ENCODE results near the gene UQCR10.

UQCR10 gene

DNA sequence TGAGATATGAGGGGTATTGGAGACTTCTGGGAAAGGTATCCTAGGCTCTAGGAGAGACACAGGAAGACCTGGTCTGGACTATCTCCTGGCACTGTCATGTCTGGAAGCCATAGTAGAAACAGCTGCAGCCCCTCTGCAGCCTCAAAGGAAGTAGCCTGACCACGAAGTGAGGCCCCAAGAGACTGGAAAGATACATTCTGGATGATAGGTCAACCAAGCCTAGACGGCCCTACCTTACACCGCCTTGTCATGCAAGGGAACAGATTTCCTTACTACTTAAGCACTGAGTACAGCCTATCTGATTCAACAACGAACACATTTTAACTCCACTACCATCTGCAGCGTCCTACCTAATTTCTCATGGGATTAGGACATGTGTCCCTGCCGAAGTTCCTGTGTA is 31.1 kb downstream of the UQCR10 start:
- DNase-seq (ENCODE audit: low read depth in 3 of 3) = no peak

DNA sequence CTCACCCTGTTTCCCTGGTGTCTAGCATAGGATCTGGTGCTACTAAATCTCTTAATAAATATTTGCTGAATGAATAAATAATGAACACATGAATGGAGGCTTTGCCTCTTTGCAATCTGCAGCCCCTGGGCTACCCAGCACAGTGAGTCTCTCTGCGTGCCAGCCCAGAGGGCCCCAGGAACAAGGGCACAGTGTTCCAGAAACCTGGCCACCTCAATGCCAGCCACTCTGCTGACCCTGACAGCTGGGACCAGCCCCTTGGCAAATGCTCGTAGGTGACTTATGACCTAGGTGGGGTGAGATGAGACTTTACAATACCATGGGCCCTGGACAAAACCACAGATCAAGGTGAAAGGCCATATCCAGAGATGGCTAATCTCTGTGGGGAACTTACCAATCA is 31.6 kb downstream of the UQCR10 start:
- DNase-seq (ENCODE audit: low read depth in 3 of 3) = no peak

DNA sequence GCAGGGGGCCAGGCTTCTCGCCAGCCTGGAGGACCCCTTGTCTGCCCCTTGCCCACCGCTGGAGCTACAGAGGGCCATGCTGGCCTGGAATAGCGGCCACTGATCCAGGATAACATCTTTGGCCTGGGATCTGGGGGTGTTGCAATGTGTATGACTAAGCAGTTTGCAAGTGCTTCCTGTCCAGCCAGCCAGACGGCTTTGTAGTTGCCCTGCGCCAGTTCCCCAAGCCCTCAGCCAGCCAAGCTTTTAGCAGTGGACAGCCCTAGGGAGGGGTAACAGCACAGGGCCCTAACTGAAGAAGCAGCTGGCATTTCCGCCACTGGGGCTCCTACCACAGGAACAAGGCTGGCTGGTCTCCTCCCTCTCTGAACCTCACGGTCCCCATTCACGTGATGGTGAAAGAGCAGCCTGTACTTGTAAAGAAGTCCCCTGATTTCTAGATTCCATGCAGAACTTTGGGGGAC is 32.1 kb downstream of the UQCR10 start:
- no peak for DNase-seq (ENCODE audit: low read depth in 3 of 3)

DNA sequence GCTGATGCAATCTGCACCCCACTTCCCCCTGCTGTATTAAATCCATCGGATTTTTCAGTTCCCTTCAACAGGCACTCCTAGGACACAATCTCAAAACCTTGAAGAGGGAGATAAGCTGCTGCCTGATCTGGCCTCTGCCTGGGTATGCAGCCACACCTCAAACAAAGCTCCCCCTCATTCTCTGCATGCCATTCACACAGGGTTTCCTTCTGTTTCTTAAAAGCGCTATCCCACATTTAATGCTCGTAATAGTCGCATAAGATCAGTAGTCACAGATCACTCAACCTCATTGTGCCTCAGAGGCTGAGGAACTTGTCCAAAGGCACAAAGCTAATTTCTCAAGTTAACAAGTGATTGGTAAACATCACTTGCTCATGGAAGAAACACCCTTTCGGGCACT is 34.0 kb downstream of the UQCR10 start:
- DNase-seq (ENCODE audit: low read depth in 3 of 3) = no peak

DNA sequence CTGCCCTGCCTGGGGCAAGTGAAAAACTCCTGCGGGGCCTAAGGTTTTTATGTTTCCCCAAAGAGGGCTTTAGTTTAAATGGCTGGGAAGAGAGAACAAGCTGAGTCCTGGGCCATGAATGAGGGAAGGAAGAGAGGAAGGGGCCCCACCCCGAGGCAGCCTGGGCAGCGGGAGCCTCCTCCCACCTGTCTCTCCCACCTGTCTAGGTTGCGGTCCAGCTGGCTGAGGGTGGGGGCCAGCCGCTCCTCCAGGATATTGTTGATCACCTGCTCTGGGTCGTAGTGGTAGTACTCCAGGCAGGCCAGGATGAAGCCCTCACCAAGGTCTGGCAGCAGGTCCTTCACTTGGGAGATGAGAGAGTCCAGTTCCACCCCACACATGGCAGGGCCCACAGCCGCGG is 34.6 kb downstream of the UQCR10 start:
- DNase-seq (ENCODE audit: low read depth in 3 of 3) = no peak

DNA sequence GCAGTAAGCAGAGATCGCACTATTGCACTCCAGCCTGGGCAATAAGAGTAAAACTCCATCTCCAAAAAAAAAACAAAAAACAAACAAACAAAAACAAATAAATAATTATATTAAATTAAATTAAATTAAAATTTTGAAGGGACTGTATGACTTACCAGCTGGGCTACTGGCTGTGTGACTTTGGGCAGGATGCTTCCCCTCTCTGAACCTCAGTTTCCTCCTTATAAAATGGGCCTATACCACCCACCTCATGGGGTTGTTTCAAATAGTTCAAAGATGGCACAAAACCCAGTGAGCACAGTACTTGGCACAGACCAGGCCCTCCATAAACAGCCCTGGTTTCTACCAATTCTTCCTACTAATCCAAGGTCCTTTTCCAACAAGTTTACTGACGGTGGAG is 36.0 kb downstream of the UQCR10 start:
- no peak for DNase-seq (ENCODE audit: low read depth in 3 of 3)

DNA sequence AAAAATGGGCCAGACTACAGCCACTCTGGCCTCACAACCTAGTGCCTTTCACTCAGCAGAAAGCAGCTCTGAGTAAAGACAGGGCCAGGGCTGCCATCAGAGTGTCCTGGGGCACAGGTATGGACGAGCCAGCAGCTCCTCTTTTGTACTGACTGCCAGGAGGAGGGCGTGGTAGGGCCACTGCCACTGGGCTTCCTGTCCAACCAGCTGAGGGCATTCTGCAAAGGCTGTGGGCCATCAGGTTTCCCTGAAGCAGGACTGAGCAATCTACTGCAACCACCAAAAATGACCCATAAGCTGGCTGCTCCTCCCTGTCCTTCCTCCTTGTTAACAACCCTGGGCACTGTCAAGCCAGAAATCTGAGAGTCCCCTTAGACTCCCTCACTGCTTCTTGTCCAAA is 37.8 kb downstream of the UQCR10 start:
- no peak for DNase-seq (ENCODE audit: low read depth in 3 of 3)

DNA sequence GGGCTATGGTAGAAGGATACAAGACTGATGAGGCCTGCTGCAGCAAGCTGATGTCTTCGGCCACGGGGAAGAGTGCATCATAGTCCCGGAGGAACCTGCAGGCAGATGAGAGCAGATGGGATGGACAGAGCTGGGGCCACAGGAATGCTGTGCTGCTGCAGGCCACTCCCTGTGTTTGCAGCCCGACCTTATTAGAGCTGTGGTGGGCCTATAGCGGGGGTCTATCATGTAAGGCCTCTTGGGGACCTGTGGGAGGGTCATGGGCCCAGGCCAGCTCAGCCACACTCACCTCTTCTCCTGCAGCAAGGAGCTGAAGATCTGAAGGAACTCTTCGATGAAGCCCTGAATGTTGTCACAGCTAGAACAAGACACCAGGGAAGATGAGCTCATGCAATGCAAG is 39.0 kb downstream of the UQCR10 start:
- no peak for DNase-seq (ENCODE audit: low read depth in 3 of 3)

DNA sequence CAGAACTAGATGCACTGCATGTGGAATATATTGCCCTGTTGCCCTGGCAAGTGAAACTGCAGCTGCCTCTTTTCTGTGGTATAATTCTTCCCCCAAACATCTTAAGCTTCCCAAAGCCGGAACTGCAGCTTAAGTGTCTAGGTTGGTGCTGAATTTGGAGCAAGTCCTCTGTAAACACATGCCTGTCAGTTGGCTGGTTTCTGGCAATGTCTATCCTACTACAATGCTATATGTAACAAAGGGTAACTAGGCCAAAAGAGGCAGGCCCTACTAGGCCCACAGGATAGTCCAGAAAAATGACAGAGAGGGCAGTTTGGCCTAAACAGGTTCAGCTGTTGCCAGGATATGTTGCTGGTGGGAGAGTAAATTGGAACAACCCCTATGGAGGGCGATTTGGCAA is 43.0 kb downstream of the UQCR10 start:
- no peak for DNase-seq (ENCODE audit: low read depth in 3 of 3)

DNA sequence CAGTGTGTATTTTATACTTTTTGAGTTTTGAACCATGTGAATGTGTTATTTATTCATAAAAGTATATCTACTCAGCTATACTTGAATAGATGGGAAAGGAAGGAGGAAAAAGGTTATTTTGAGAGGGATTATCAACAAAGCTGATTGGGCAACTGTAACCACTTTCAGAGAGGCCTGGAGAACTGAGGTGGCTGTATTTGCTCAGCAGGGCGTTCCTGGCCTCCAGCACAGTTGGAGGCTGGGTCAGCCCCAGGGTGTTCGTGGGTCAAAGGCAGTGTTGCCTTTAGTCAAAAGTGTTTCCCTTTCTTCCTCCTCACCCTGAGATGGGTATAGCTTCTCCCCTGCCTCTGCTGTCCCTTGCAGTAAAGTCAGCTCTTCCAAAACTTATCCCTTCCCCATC is 44.2 kb downstream of the UQCR10 start:
- DNase-seq (ENCODE audit: low read depth in 3 of 3) = no peak

DNA sequence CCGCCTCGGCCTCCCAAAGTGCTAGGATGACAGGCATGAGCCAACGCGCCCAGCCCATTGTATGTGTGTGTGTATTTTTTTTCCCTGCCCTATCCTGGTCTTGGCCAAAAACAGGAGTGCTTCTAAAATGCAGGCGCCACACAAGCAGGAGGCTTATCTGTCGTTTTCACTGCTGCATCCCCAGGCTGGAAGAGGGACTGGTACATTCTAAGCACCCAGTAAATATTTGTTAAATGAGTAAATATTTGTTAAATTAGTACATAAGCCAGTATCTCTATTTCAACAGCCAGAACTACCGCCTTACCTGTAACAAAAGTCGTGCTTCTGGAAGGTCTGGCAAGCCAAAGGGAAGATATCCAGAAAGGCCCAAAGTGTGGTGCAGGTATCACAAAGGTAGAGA is 46.0 kb downstream of the UQCR10 start:
- DNase-seq (ENCODE audit: low read depth in 3 of 3) = no peak

DNA sequence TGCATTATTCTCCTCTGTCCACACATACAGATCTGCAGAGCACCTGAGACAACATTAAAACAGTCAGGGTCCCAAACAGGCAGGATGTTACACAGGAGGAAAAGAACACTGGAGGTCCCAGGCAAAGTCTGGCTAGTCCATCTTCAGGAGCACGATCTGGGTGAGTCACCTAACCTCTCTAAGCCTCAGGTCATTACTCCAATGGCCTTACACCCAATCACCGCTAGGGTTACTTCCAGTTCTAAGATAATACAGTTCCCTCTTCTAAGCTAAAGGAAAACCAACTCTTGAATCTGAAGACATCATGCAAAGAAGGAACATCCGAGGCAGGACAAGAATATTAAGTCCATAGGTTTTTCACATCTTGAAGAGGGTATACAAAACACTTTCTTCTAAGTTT is 46.4 kb downstream of the UQCR10 start:
- DNase-seq (ENCODE audit: low read depth in 3 of 3) = no peak

DNA sequence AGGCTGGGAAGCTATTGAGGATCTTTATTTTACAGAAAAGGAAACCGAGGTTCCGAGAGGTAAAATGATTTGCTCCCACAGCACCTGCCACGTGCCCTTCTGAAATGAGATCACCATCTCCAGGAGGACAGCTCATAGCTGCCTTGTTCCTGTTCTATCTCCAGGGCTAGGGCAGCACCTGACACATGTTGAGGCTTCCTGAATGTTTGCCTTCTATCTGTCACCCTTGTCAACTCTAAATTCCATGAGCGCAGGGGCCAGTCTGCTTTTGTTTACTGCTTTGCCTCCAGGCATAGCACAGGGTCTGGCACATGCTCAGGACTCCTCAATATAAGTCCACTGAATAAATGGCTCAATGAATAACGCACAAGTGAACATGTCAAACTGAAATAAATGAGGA is 46.8 kb downstream of the UQCR10 start:
- no peak for DNase-seq (ENCODE audit: low read depth in 3 of 3)

DNA sequence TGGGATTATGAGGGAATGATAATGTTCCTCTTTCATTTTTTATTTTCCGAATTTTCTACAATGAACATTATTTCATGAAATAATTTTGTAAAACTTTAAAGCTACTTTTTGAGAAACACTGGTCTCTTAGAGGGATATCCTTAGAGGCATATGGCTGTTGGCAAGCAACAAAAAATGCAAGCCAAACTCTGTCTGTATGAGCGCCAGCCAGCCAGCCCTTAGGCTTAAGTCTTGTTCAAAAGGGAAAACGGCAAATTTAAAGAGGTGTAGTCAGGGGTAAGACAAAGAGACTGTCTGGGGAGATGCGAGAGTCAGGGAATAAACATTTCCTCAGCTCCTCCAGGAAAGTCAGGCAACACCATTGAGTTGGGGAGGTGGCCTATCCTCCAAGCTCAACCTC is 48.4 kb downstream of the UQCR10 start:
- DNase-seq (ENCODE audit: low read depth in 3 of 3) = no peak

DNA sequence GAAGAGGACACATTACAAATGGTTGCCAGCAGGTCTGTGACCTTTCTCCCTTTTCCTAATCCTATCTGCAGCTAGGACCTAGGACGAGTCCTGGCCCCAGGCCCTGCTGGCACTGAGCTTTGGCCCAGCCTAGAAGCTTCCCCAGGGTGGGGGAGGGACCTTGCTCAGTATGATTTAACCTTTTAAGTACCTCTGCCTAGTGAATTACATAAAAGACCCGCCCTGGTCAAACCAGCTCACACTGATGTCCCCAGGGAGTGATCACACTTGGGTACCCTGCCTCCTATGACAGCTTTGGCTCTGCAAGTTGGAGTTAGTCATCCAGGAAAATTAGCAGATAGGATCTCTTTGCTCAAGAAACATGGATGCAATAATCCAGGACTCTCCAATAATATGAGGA is 49.0 kb downstream of the UQCR10 start:
- no peak for DNase-seq (ENCODE audit: low read depth in 3 of 3)

DNA sequence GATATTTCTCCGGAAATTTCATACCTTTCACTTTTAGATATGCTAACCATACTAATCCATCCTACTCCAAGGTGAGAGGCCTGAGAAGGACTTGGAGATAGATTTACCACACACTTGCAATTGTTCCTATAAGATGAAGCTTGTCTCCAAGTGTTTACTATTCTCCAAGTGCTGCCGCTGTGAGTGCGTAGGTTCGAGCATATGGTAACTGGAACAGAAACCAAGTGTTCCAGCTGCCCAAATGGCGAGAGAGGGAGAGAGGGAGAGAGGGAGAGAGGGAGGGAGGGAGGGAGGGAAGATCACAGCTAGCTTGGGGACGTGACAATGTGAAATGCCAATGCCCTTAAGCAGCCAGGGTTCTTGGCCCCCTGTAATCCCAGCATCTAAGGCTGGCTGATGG is 49.4 kb downstream of the UQCR10 start:
- DNase-seq (ENCODE audit: low read depth in 3 of 3) = no peak

DNA sequence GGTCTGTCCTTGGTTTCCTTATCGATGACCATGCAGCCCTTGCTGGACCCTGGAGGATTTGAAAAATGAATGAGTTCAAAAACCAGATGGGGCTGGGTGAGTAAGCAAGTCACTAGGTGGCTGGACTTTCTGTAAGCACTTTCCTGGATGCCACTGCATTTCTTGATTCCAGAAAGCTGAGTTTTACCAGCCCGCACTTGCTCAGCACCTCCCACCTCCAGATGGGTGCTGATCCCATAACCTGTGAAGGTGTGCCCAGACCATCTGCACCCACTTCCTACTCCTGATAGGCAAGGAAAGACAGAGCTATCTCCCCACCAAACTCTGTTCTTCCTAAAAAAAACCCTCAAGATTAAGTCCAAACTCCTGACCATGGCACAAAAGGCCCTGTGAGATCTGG is 49.8 kb downstream of the UQCR10 start:
- DNase-seq (ENCODE audit: low read depth in 3 of 3) = no peak

DNA sequence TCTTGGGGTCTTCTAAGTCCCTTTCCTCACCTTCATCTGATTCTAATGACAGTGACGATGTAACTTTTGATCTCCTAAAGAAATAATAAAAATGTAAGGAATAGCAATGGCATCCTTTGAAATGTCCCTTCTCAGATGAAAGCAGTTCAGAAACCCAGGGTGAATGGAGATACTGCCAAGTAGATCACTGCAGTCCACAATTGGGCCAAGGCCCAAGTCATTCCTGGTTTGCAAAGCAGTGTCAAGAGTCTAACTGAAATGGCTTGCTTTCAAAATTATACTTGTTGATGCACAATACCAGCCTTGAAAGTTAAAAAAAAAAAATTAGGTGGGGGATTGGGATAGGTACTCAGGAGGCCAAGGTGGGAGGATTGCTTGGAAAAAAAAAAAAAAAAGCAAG is 50.6 kb downstream of the UQCR10 start:
- DNase-seq (ENCODE audit: low read depth in 3 of 3) = no peak

DNA sequence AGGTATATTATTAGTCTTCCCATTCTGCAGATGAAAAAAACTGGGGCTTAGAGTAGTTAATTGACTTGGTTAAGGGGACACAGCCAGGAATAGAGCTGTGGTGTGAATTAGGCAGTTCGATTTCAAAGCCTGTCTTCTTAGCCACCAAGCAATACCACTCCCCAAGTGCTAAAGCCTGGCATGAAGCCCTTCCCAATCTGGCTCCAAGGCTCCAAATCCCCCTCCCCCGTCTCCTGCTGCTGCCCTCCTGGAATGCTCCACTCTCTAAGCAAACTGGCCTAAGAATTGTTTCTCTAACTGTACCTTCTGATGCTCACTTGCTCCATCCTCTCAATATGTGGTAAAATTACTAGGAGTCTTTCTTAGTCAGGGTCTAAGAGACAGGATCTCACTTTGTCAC is 52.3 kb downstream of the UQCR10 start:
- DNase-seq (ENCODE audit: low read depth in 3 of 3) = no peak

Measured in stimulated activated CD4-positive, alpha-beta T cell treated with anti-CD3 and anti-CD28 coated beads, TNF-alpha, amount 100 ng/mL, for 24 hours (primary cell).